Measurements from ENCODE around the gene NUMB. TPM values are rescaled to one million over a fixed set of nuclear protein-coding genes. Genes with fewer than 3 reads are reported as not detected.
A peak's percentile ranks its signal among the peaks of the same experiment; 100 is the strongest.

Gene NUMB
- total RNA-seq, 1 experiment from 2014 or later, result 22.2 TPM

- intact Hi-C loops (cut with micrococcal nuclease), result no loop called here
- Histone ChIP-seq H4K20me1 (ENCODE audit: low read length) (no peaks in the 10 kb centered on the region), H3K4me1 (ENCODE audit: insufficient read depth, low read length) (peaks cover 6% of the 10 kb centered on the region; the same call in 1 of the 2 replicates), H3K9ac (ENCODE audit: low read length) (no peak overlapping the region), H3K4me3 (ENCODE audit: low read length) (no peak overlapping the region), H3K4me2 (ENCODE audit: low read length) (no peak overlapping the region), H3K9me2 (replicated peaks; ENCODE audit: low read length) (no peaks in the 10 kb centered on the region), H3K27me3 (ENCODE audit: low read length) (no peaks in the 10 kb centered on the region), H3F3A (ENCODE audit: low read length, unreplicated experiment) (no peaks in the 10 kb centered on the region), H3K9me3 (ENCODE audit: low read length) (no peaks in the 10 kb centered on the region), H2AFZ (ENCODE audit: low read length) (peak overlapping the region; percentile 48; the same call in 1 of the 2 replicates), H3K36me3 (ENCODE audit: low read depth, low read length) (no peaks in the 10 kb centered on the region), H3K79me2 (ENCODE audit: low read length) (no peaks in the 10 kb centered on the region), H3K27ac (ENCODE audit: low read length) (no peak overlapping the region)
- CTCF ChIA-PET, result no interaction called here
- BruUV-seq (replicated peaks), result no TSS peak
- DNase-seq (peak; percentile 49), ATAC-seq (peak; percentile 62)
- POLR2A ChIA-PET (ENCODE audit: unreplicated experiment), result no interaction called here
- TF ChIP-seq EZH2phosphoT487 (IDR thresholded peaks at IDR 0.05; ENCODE audit: borderline replicate concordance, low read length) (no peak), EZH2 (IDR thresholded peaks at IDR 0.05; ENCODE audit: low read length, unreplicated experiment) (no peak)
- TF ChIP-seq, protein P1, sequence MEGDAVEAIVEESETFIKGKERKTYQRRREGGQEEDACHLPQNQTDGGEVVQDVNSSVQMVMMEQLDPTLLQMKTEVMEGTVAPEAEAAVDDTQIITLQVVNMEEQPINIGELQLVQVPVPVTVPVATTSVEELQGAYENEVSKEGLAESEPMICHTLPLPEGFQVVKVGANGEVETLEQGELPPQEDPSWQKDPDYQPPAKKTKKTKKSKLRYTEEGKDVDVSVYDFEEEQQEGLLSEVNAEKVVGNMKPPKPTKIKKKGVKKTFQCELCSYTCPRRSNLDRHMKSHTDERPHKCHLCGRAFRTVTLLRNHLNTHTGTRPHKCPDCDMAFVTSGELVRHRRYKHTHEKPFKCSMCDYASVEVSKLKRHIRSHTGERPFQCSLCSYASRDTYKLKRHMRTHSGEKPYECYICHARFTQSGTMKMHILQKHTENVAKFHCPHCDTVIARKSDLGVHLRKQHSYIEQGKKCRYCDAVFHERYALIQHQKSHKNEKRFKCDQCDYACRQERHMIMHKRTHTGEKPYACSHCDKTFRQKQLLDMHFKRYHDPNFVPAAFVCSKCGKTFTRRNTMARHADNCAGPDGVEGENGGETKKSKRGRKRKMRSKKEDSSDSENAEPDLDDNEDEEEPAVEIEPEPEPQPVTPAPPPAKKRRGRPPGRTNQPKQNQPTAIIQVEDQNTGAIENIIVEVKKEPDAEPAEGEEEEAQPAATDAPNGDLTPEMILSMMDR (conservative IDR thresholded peaks at IDR 0.05; ENCODE audit: low read depth, low read length), result no peak
Observed at GRCh38 chr14:73248108-73248868, 210.1 kb downstream of the NUMB start.

DNA sequence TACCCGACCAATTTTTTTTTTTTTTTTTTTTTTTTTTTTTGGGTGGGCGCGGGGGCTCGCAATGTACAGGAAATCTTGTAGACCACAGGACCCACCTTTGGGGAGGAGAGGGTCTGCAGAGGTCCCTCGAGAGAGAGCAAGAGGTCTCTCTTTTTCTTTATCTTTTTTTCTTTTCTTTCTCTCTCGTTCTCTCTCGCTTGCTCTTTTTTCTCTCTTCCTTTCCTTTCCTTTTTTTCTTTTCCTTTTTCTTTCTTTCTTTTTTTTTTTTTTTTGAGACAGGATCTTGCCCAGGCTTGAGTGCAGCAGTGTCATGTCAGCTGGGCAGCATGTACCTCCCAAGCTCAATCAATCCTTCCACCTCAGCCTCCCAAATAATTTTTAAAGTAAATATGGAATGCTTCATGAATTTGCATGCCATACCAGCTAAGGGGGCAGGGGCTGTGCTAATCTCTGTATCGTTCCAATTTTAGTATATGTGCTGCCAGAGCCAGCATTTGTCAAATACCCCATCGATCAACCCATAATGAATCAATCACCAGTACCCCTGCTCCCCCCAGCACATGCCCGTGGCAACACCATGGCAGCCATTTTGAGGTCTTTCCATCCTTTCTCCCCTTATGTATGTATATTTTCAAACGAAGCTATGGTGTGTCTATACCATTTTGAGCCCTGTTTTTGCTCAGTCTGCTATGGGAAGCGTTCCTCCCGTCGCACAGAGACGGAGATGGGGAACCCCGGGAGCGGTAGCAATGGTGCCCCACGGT is 211.8 kb downstream of the NUMB start:
- Histone ChIP-seq H3K27ac (ENCODE audit: low read length) (no peak overlapping the region), H3K27me3 (ENCODE audit: low read length) (no peaks in the 10 kb centered on the region), H3K9me2 (replicated peaks; ENCODE audit: low read length) (no peaks in the 10 kb centered on the region), H3K9ac (ENCODE audit: low read length) (no peak overlapping the region), H4K20me1 (ENCODE audit: low read length) (no peaks in the 10 kb centered on the region), H3K4me1 (ENCODE audit: insufficient read depth, low read length) (peaks cover 6% of the 10 kb centered on the region; the same call in 1 of the 2 replicates), H3K79me2 (ENCODE audit: low read length) (no peaks in the 10 kb centered on the region), H3F3A (ENCODE audit: low read length, unreplicated experiment) (no peaks in the 10 kb centered on the region), H3K4me2 (ENCODE audit: low read length) (no peak overlapping the region), H2AFZ (ENCODE audit: low read length) (no peak overlapping the region), H3K9me3 (ENCODE audit: low read length) (no peaks in the 10 kb centered on the region), H3K36me3 (ENCODE audit: low read depth, low read length) (no peaks in the 10 kb centered on the region), H3K4me3 (ENCODE audit: low read length) (no peak overlapping the region)
- ChIA-PET POLR2A (ENCODE audit: unreplicated experiment) (no interaction called here), CTCF (no interaction called here)
- BruUV-seq (replicated peaks), result no TSS peak
- DNase-seq, result no peak
- no peak for ATAC-seq
- intact Hi-C loops (cut with micrococcal nuclease), result no loop called here
- TF ChIP-seq EZH2phosphoT487 (IDR thresholded peaks at IDR 0.05; ENCODE audit: borderline replicate concordance, low read length) (no peak), EZH2 (IDR thresholded peaks at IDR 0.05; ENCODE audit: low read length, unreplicated experiment) (no peak)
- TF ChIP-seq, protein P1 (conservative IDR thresholded peaks at IDR 0.05; ENCODE audit: low read depth, low read length), result no peak
